IPS-18c (cell line): ENCODE results near the gene ZNF699.
"Not testable (repeated sequence)": the region's sequence is repeated elsewhere in the genome, so short reads cannot be mapped to it uniquely, and the experiment has no call there.

Experiments used
- H3K4me3 ChIP-seq: 2 replicates; pipeline ENCODE4 v1.7.0; 2013; ENCODE audit warnings: low read depth, mild to moderate bottlenecking, low read length, moderate library complexity; ENCODE audit not compliant: insufficient read depth
- H3K9me3 ChIP-seq: one replicate; pipeline ENCODE4 v1.6.1; 2013; ENCODE audit warnings: mild to moderate bottlenecking, low read length, moderate library complexity; ENCODE audit not compliant: control insufficient read depth, insufficient read depth

The ZNF699 gene

DNA sequence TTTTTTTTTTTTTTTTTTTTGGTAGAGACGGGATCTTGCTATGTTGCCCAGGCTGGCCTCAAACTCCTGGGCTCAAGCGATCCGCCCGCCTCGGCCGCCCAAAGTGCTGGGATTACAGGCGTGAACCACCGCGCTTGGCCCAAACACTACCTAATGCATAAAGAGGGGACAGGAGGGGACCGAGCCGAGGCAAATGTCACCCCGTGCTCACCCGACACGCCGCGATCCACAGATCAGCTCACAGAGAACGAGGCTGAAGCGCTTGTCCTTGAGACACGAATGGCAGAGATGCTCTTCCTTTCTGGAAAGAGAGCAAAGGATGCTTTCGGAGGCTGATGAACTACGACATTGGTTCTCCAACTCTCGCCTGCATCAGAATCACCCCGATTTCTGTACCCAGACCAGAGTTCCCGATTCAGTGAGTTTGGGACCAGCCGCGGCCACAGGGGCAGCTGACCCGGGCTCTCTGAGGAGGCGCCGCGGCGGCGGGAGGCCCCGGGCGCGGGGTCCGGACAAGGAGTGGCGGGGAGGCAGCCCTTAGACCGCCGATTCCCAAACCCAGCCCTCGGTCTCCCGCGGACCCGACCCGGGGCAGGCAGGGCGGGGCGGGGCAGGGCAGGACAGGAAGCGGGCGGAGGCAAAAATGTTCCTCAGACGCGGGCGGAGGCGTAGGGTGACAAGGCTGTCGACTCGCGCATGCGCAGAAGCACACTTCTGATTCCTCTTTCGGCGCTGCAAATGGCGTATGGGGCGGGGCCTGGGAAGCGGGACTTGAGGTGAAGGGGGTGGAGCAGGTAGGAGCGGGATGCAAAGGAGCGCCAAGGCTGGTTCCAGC lies at the start of gene ZNF699:
TSS of gene ZNF699 (minus strand) at position 700 of the 835 bp plus-strand sequence. CDS start 4,719 bp downstream, outside the sequence.
- H3K9me3 ChIP-seq: peaks cover 4% of the 10 kb centered on the region
- peak within 1 kb of the TSS; percentile 92 for H3K4me3 ChIP-seq

DNA sequence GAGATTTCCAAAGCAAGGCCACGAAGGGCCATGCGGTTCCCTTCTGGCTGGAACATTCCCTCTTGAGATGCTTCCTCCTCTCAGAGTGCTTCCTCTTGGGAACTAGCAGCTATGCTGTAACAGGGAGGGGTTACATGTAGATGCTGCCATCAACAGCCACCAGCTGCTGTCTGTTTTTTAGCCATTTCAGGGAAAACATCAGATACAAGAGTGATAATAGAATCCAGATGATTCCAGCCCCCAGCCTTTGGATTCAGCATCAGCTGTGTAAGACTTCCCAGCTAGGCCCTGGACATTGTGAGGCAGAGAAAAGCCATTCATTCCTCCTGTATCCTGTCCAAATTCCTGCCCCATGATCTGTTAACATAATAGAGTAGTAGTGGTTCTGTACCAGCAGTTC lies 45.0 kb upstream of the ZNF699 start:
- Histone ChIP-seq H3K9me3 (peaks cover 30% of the 10 kb centered on the region), H3K4me3 (no peak overlapping the region)

DNA sequence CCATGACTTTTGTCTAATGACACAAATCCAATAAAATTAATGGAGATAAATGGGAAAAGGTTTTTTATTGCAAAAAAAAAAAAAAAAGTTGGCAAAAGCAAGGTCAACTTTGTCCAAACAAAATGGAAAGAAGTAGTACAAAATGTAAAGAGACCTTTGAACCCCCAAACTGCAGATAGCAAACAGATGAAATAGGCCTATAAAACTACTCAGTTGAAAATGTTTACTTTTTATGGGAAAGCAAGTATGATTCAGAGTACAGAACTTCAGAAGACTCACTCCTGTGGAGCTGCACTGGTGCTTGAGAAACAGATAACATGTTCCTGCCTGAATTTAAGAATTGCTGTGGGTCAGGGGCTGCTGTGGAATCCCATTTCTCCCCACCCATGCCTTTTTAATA lies 43.4 kb upstream of the ZNF699 start:
- no peak overlapping the region for H3K4me3 ChIP-seq
- peaks cover 25% of the 10 kb centered on the region for H3K9me3 ChIP-seq

DNA sequence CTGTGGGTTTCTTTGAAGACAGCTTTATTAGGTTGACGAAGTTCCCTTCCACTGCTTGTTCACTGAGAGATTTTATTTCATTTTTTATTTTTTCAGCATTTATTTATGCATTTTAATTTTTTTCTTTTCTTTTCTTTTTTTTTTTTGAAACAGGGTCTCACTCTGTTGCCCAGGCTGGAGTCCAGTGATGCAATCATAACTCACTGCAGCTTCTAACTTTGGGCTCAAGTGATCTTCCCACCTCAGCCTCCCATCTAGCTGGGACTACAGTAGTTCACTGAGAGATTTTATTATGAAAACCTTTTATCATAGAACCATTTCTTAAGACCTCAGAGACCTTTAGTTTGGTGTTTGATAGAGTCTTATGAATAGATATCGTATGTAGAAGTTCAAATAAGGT lies 42.9 kb upstream of the ZNF699 start:
- H3K9me3 ChIP-seq: peaks cover 23% of the 10 kb centered on the region
- no peak overlapping the region for H3K4me3 ChIP-seq

DNA sequence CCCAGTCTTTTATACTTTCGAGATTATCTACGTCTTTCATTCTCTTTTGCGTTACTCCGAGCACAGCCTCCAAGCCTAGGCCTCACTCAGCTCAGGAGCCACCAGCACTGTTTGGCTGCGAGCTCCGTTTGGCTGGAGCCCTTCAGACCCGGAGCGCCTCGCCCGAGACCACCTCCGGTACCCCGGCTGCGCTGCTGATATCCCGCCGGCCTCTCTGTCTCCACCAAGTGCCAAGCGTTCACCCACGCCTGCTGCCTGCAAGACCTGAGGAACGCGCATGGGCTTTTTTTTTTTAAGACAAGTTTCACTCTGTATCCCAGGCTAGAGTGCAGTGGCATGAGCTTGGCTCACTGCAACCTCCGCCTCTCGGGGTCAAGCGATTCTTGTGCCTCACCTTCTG lies 39.0 kb upstream of the ZNF699 start:
- H3K9me3 ChIP-seq: peaks cover 12% of the 10 kb centered on the region

DNA sequence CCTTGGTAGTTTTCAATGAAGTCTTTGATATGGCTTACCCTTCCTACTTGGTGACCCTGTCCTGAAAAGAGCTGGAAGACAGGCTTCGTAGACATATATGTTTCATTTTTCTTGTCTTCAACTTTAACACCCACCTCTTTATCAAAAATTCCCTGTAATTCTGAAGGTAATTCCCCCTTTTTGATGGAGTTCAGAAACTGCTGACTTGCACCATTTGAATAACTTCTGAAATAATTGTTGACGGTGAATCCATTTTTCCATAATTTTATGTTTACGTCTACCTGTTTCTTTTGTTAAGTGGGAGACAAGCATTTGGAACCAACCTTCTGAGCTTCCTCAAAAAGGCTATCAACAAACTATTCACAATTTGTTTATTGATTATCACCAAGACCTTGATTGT lies 38.6 kb upstream of the ZNF699 start:
- no peak overlapping the region for H3K4me3 ChIP-seq
- H3K9me3 ChIP-seq: peaks cover 12% of the 10 kb centered on the region

More for the DNA sequence above, 39.0 kb upstream of the ZNF699 start:
- H3K4me3 ChIP-seq: no peak overlapping the region

DNA sequence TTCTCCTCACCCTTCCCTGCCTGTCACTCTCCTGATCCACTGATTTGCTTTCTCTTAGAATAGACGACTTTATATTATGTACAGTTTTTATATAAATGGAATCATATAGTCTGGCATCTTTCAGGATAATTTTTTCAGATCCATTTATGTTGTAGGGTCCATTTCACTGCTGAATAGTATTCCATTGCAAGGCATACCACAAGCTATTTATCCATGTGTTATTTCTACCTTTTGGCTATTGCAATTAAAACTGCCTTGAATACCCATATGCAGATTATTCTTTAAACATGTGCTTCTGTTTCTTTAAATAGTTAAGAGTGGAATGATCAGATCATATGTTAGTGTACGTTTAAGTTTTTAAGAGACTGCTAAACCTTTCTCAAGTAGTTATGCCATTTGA lies 35.4 kb upstream of the ZNF699 start:
- peaks cover 6% of the 10 kb centered on the region for H3K9me3 ChIP-seq

DNA sequence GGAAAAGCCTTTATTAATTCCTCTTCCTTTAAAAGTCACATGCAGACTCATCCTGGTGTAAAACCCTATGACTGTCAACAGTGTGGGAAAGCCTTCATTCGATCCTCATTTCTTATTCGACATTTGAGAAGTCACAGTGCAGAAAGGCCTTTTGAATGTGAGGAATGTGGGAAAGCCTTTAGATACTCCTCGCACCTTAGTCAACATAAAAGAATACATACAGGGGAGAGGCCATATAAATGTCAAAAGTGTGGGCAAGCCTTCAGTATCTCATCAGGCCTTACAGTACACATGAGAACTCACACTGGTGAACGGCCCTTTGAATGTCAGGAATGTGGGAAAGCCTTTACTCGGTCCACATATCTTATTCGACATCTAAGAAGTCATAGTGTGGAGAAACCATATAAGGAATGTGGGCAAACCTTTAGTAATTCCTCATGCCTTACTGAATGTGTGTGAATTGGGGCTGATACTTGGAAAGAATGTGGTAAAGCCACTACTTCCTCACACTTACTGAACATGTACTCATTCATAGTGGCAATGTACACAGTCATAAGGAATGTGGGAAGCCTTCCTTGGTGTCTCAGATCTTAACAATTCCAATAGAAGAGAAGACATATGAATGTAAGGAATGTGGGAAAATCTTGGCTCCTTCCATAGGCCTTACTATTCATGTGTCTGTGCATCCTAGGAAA lies 33.1 kb upstream of the ZNF699 start:
- Histone ChIP-seq H3K9me3 (peaks cover 17% of the 10 kb centered on the region), H3K4me3 (no peak overlapping the region; the same call in 1 of the 2 replicates)

More for the DNA sequence above, 35.4 kb upstream of the ZNF699 start:
- H3K4me3 ChIP-seq: no peak overlapping the region

DNA sequence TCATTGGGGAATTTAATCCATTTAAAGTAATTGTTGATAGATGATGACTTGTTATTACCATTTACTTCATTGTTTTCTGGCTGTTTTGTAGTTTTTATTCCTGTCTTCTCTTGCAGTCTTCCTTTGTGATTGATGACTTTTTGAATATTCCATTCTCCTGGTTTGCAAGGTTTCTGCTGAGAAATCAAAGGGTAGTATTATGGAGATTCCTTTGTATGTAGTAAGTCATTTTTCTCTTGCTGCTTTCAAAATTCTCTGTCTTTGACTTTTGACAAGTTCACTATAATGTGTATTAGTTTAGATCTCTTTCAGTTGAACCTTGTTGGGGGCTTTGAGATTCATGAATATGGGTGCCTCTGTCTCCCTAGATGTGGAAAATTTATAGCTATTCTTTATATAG lies 20.4 kb upstream of the ZNF699 start:
- H3K9me3 ChIP-seq: peaks cover 10% of the 10 kb centered on the region
- H3K4me3 ChIP-seq: no peak overlapping the region

DNA sequence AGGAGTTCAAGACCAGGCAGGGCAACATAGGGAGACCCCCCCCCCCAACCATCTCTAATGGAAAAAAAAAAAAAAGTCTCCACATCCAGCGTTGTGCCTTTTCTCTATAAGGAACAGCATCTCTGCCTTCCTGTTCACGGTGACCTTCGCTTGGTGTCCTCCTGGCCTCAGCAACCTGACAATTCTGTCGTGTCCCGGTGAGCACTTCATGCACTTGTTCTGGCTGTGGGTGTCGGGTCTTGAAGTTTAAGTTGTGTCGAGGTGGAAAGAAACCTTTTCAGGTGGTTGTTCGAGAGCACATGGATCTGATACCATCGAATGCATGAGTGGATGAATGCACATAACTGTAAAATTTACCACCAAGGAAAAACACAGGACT lies 14.9 kb upstream of the ZNF699 start:
- Histone ChIP-seq H3K4me3 (no peak overlapping the region), H3K9me3 (peaks cover 16% of the 10 kb centered on the region)

DNA sequence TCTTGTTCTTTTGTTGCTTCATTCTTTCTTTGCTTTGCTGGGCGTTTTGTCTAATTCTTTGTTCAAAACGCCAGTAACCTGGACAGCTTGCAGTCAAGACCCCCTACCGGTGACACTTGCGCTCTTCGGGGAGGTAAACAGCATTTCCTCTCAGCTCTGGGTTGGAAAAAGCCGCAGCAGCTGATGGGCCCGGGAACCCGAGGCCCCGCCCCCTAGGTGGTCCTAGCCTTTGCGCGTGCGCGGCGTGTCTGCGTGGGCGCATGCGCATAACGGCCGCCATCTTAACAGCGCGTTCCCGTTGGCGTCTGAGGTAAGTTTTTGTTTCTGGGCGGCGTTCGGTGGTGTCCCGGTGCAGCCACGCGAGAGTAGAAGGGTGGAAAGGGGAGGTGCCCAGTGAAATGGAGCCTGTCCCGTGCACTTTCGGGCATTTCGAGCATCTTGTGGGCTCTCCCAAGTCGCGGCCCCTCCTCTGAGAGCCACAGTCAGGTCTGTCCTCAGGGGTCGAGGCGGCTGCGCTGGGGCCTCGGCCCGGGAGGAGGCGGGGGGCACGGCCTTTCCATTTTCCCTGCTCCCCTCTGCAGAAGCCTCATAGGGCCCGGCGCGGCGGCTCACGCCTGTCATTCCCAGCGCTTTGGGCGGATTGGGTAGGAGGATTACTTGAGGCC lies 14.4 kb upstream of the ZNF699 start, which contains the start of gene ZNF559:
TSS of gene ZNF559 (plus strand) at position 261 of the 665 bp plus-strand sequence. CDS start 14,371 bp downstream, outside the sequence.
- H3K9me3 ChIP-seq: peaks cover 16% of the 10 kb centered on the region
- H3K4me3 ChIP-seq: no peak within 1 kb of the TSS

DNA sequence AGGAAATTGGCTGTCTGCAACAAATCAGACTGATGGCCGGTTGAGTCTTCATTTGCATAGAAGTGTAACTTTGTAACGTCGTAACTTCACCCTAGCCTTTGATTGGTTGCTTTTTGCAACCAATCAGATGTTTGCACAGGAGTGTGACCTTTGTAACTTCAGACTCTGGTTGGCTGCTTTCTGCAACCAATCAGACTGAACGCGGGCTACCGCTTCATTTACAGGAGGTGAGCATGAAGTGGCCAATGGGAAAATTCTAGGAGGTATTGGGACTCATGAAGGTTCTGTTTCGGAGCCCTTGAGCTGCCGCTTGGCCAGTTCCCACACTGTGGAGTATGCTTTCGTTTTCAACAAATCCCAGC lies 13.9 kb upstream of the ZNF699 start:
- H3K4me3 ChIP-seq: no peak overlapping the region

DNA sequence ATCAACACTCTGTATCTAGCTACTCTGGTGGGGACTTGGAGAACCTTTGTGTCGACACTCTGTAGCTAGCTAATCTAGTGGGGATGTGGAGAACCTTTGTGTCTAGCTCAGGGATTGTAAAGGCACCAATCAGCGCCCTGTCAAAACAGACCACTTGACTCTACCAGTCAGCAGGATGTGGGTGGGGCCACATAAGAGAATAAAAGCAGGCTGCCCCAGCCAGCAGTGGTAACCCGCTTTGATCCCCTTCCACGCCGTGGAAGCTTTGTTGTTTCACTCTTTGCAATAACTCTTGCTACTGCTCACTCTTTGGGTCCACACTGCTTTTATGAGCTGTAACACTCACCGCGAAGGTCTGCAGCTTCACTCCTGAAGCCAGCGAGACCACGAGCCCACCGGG lies 12.6 kb upstream of the ZNF699 start:
- H3K4me3 ChIP-seq: not testable (repeated sequence)
- peaks cover 13% of the 10 kb centered on the region for H3K9me3 ChIP-seq

More for the DNA sequence above, 13.9 kb upstream of the ZNF699 start:
- H3K9me3 ChIP-seq: peaks cover 15% of the 10 kb centered on the region

DNA sequence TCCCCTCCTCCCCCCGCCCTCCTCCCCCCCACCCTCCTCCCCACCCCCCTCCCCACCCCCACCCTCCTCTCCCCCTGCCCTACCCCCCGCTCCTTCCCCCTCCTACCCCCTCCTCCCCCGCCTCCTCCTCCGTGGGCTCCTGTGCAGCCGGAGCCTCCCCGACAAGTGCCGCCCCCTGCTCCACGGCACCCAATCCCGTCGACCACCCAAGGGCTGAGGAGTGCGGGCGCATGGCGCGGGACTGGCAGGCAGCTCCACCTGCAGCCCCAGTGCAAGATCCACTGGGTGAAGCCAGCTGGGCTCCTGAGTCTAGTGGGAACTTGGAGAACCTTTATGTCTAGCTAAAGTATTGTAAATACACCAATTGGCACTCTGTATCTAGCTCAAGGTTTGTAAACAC lies 12.1 kb upstream of the ZNF699 start:
- H3K9me3 ChIP-seq: peaks cover 13% of the 10 kb centered on the region
- not testable (repeated sequence) for H3K4me3 ChIP-seq

DNA sequence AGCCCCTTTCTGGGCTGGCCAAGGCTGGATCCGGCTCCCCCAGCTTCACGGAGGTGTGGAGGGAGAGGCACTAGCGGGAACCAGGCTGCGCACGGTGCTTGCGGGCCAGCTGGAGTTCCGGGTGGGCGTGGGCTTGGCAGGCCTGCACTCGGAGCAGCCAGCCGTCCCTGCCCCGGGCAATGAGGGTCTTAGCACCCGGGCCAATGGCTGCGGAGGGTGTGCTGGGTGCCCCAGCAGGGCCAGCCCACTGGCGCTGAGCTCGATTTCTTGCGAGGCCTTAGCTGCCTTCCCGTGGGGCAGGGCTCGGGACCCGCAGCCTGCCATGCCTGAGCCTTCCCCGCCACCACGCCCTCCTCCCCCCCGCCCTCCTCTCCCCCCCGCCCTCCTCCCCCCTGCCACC lies 11.7 kb upstream of the ZNF699 start:
- no peak overlapping the region for H3K4me3 ChIP-seq
- H3K9me3 ChIP-seq: peaks cover 13% of the 10 kb centered on the region

DNA sequence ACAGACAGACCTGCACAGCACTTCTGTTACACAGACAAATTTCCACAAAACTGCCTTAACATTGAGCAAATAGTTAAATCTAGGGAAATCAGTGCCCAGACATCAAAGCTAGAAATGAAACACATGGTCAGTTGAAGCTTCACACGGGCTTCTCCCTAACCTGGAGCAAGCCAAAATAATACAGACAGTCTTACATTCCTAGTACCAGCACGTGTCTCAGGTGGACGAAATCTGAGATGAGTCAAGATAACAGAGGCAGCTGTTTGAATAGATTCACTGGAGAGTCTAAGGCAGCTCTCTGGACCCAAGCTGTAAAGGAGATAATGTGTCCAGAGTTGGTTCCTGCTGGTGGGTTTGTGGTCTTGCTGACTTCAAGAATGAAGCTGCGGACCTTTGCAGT lies 4.1 kb upstream of the ZNF699 start:
- no peak overlapping the region for H3K4me3 ChIP-seq
- H3K9me3 ChIP-seq: peaks cover 12% of the 10 kb centered on the region

DNA sequence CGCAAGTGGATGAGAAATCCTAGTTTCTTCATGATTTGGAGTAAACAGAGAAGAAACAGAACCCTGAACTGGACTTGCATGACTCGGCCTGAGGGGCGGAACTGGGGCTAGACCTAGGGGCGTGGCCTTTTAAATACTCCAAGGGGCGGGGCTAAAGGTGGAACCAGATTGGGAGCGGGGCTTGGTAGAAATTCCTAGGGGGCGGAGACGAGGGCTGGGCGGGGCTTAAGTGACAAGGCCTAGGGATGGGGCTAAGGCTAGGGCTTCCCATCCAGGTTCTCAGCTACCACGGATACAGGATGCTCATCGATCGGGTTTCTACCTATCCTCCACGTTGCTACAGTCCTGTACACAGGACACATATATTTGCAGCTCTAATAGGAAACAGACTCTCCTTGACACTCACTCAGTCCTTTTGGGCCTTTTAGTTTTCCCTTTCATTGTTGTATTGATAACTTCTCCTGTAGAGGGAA lies 372 bp upstream of the ZNF699 start:
- H3K9me3 ChIP-seq: peaks cover 6% of the 10 kb centered on the region
- peak overlapping the region; percentile 92 for H3K4me3 ChIP-seq
